PC-9 (cell line): Measurements from ENCODE around the gene TMEM200B. TPM values are rescaled to one million over a fixed set of nuclear protein-coding genes. Genes with fewer than 3 reads are reported as not detected.

ENCODE experiments used
- BruUV-seq: library from RNA; stranded (reverse); fragments of 400-500 nt; replicated peaks from 2 replicates; lab custom pipeline; 2021; lab: Mats Ljungman, UMichigan
- CTCF ChIA-PET: fragments of 300-600 bp; sonication (Branson Sonifier 250); formaldehyde crosslinking; loops from one replicate; lab custom pipeline; 2022; ENCODE audit warnings: antibody characterized with exemption; lab: Charles Lee
- POLR2A ChIA-PET: fragments of 300-600 bp; sonication (Branson Sonifier 250); formaldehyde crosslinking; loops from one replicate; lab custom pipeline; 2022; ENCODE audit warnings: antibody characterized with exemption; ENCODE audit not compliant: unreplicated experiment; lab: Charles Lee
- DNase-seq, 2 experiments: peaks; one replicate each; pipeline versions ENCODE4 v3.0.0 to v3.0.0-alpha.2; 2015 to 2022; ENCODE audit warnings: mixed read lengths in 1 of 2
- H2AFZ ChIP-seq: fragments of 200-600 bp; sonication (generic); 2 replicates; pipeline ENCODE4 v1.8.1; 2017; ENCODE audit warnings: antibody characterized with exemption
- H3F3A ChIP-seq: fragments of 200-600 bp; sonication (generic); 2 replicates; pipeline ENCODE4 v1.8.1; 2017; ENCODE audit warnings: antibody characterized with exemption, mild to moderate bottlenecking, low read depth; ENCODE audit not compliant: insufficient read depth
- H3K27ac ChIP-seq: fragments of 200-600 bp; sonication (generic); 2 replicates; pipeline ENCODE4 v1.6.1; 2016; ENCODE audit warnings: mixed run types
- H3K27me3 ChIP-seq: fragments of 200-600 bp; sonication (generic); 2 replicates; pipeline ENCODE4 v1.6.1; 2016; ENCODE audit warnings: low read depth, mixed run types; ENCODE audit not compliant: insufficient read depth
- H3K36me3 ChIP-seq: fragments of 200-600 bp; sonication (generic); 2 replicates; pipeline ENCODE4 v1.6.1; 2016; ENCODE audit warnings: low read depth, mixed run types
- H3K4me1 ChIP-seq: fragments of 200-600 bp; sonication (generic); replicated peaks from 2 replicates; pipeline ENCODE4 v1.6.1; 2016; ENCODE audit warnings: mixed run types; ENCODE audit not compliant: insufficient read depth
- H3K4me2 ChIP-seq: fragments of 200-600 bp; sonication (generic); 2 replicates; pipeline ENCODE4 v1.6.1; 2017; ENCODE audit warnings: mixed run types
- H3K4me3 ChIP-seq: fragments of 200-600 bp; sonication (generic); 2 replicates; pipeline ENCODE4 v1.6.1; 2016; ENCODE audit warnings: mixed run types
- H3K79me2 ChIP-seq: fragments of 200-600 bp; sonication (generic); 2 replicates; pipeline ENCODE4 v1.6.1; 2017; ENCODE audit warnings: low read depth, mixed run types
- H3K9me2 ChIP-seq: fragments of 200-600 bp; sonication (generic); 2 replicates; pipeline ENCODE4 v1.8.1; 2017; ENCODE audit warnings: mild to moderate bottlenecking; ENCODE audit not compliant: insufficient read depth
- H3K9me3 ChIP-seq: fragments of 200-600 bp; sonication (generic); 2 replicates; pipeline ENCODE4 v1.8.1; 2016; ENCODE audit warnings: low read depth; ENCODE audit not compliant: insufficient read depth
- H4K20me1 ChIP-seq: fragments of 200-600 bp; sonication (generic); 2 replicates; pipeline ENCODE4 v1.8.1; 2017; ENCODE audit not compliant: insufficient read depth
- EZH2 ChIP-seq: fragments of 200-600 bp; sonication (generic); IDR thresholded peaks from 2 replicates; pipeline ENCODE4 v1.8.0; 2017; ENCODE audit warnings: antibody characterized with exemption, low read depth
- intact Hi-C: fragments of 100-400 bp; cut with micrococcal nuclease; formaldehyde crosslinking; loops from one replicate; pipeline ENCODE4 v1.10.0; 2022; ENCODE audit not compliant: unreplicated experiment
- total RNA-seq: library from RNA; stranded (reverse); gene quantifications from 2 replicates; pipeline ENCODE4 v1.2.3, GENCODE V29; 2021
- TF ChIP-seq, protein P1 (sequence below): fragments of 200-600 bp; sonication (generic); conservative IDR thresholded peaks from 2 replicates; pipeline ENCODE4 v1.6.1; 2017; ENCODE audit warnings: mixed run types, antibody characterized with exemption, mild to moderate bottlenecking, moderate library complexity

Gene TMEM200B
- total RNA-seq, 1 experiment from 2014 or later = 1.1 TPM

DNA sequence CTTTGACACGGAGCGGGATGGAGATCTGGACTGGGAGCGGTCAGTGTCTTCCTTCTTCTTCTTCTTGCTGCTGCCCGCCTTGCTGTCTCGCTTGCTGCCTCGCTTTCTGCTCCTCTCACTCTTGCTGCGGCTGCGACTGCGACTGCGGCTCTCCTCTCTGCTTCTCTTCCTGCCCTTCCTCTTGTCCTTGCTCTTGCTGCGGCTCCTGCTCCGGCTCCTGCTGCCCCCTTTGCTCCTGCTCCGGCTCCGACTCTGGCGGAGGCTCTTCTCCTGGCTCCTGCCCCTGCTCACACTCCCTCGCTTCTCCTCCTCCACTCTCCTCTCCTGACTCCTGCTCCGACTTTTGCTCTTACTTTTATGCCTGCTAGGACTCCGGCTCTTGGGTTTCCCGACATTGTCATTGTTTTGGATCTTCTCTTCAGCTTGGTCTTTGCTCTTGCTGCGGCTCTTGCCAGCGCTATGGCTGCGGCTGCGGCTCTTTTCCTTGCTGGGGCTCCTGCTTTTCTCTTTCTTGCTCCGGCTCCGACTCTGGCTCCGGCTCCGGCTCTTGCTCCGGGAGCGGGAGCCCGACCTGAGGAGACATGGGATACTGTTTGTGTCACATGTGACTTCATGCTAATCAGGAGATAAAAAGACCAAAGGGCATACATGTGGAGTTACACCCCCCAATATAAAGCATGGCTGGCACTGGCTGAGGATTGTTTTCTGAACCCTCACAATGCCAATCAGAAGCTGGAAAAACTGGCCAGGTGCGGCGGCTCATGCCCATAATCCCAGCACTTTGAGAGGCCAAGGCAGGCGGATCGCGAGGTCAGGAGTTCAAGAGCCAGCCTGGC lies 25.2 kb upstream of the TMEM200B start:
- H3K36me3 ChIP-seq = peaks cover 17% of the 10 kb centered on the region
- peaks cover 8% of the 10 kb centered on the region for H3K4me1 ChIP-seq
- TF ChIP-seq, protein P1, sequence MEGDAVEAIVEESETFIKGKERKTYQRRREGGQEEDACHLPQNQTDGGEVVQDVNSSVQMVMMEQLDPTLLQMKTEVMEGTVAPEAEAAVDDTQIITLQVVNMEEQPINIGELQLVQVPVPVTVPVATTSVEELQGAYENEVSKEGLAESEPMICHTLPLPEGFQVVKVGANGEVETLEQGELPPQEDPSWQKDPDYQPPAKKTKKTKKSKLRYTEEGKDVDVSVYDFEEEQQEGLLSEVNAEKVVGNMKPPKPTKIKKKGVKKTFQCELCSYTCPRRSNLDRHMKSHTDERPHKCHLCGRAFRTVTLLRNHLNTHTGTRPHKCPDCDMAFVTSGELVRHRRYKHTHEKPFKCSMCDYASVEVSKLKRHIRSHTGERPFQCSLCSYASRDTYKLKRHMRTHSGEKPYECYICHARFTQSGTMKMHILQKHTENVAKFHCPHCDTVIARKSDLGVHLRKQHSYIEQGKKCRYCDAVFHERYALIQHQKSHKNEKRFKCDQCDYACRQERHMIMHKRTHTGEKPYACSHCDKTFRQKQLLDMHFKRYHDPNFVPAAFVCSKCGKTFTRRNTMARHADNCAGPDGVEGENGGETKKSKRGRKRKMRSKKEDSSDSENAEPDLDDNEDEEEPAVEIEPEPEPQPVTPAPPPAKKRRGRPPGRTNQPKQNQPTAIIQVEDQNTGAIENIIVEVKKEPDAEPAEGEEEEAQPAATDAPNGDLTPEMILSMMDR = no peak
- TF ChIP-seq EZH2 = no peak
- H3F3A ChIP-seq = peaks cover 16% of the 10 kb centered on the region
- no peaks in the 10 kb centered on the region for H3K9me2 ChIP-seq
- TSS peak; percentile 95 for BruUV-seq
- H3K4me3 ChIP-seq = no peak overlapping the region
- H3K27ac ChIP-seq = no peak overlapping the region
- H2AFZ ChIP-seq = no peak overlapping the region
- 0 out of 2 replicates have a peak, but pooled peaks cover 3% of the 10 kb centered on the region for H4K20me1 ChIP-seq
- intact Hi-C loops = loop anchor here (10.0 kb wide), 1 partner anchor 264 kb away; no protein-coding TSS in a partner anchor
- CTCF ChIA-PET = no interaction called here
- POLR2A ChIA-PET = no interaction called here
- H3K4me2 ChIP-seq = no peak overlapping the region
- no peak for DNase-seq
- H3K9me3 ChIP-seq = no peaks in the 10 kb centered on the region
- H3K79me2 ChIP-seq = no peaks in the 10 kb centered on the region
- no peaks in the 10 kb centered on the region for H3K27me3 ChIP-seq

DNA sequence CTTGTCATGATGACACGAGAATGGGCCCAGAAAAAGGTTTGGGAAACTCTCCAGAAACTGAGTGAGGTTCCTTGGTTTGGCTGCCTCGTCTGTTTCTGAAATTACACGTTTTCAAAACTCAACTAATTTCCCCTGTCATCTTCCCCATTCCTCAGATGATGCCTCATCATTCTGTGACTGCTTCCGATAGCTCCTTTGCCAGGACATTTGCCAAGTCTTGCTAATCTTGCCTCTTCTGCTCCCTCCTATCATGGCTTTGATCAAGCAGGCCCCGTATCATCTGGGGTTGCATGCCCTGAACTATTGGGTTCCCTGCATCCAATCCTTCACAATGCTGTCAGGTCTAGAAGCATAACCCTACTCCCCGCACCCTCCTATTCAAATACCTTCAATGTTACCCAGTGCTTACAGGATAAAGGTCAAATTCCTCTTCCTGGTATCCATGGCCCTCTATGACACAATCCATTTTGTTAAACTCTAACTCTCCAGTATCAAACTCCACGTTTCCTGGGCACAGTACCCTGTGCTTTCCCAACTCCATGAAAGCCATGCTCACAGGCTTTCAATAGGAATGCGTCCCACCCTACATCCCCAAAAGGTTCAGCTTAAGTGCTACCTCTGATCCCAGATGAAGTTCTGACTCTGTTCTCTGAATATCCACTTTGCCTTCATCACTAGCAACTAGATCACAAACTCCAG lies 22.2 kb upstream of the TMEM200B start:
- peak overlapping the region; percentile 23; the same call in 1 of the 2 replicates for H3K4me2 ChIP-seq
- intact Hi-C loops = loop anchor here (1.0 to 10.0 kb wide), 2 partner anchors 35 to 261 kb away; partner anchors contain the start of gene SRSF4
- no peak overlapping the region for H2AFZ ChIP-seq
- no peaks in the 10 kb centered on the region for H3K9me2 ChIP-seq
- BruUV-seq = no TSS peak
- ChIA-PET CTCF (interaction anchor here (0.6 kb wide), 1 partner anchor 42 kb away, joined by 5 read pairs; no protein-coding TSS in a partner anchor), POLR2A (interaction anchor here (0.6 to 0.7 kb wide), 2 partner anchors 36 to 636 kb away, joined by 4 to 5 read pairs; no protein-coding TSS in a partner anchor)
- peaks cover 3% of the 10 kb centered on the region; the same call in 1 of the 2 replicates for H3K36me3 ChIP-seq
- no peaks in the 10 kb centered on the region for H3K27me3 ChIP-seq
- H3K79me2 ChIP-seq = no peaks in the 10 kb centered on the region
- no peak overlapping the region for H3K4me3 ChIP-seq
- H3K4me1 ChIP-seq = peaks cover 8% of the 10 kb centered on the region
- peak; percentile 45 to 65 for DNase-seq
- peak overlapping the region; percentile 61 for H3K27ac ChIP-seq
- H3F3A ChIP-seq = peaks cover 23% of the 10 kb centered on the region
- no peaks in the 10 kb centered on the region for H4K20me1 ChIP-seq
- H3K9me3 ChIP-seq = no peaks in the 10 kb centered on the region
- TF ChIP-seq, protein P1 = no peak
- no peak for TF ChIP-seq EZH2

DNA sequence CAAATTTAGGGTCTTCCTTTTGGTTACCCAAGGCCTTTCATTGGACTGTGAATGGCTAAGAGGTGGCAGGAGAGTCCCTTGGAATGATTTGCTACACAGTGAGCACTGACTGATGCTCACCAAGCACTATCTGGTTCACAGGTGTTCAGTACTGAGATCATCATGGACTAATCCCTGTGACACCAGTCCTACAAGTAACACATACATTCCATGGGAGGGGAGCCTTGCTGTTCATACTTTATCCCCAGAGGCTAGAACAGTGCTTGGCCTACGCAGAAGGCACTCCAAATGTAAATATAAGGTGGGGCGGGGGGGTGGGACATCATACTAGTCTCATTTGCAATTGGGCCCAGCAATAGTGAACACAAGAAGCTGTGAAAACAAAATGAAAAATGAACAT lies 20.5 kb upstream of the TMEM200B start:
- Histone ChIP-seq H3K79me2 (no peaks in the 10 kb centered on the region), H3K36me3 (no peaks in the 10 kb centered on the region; the same call in 1 of the 2 replicates), H3K27ac (no peak overlapping the region), H4K20me1 (no peaks in the 10 kb centered on the region), H3K9me2 (no peaks in the 10 kb centered on the region), H3F3A (peaks cover 23% of the 10 kb centered on the region), H3K27me3 (no peaks in the 10 kb centered on the region), H3K4me1 (peaks cover 8% of the 10 kb centered on the region), H3K9me3 (no peaks in the 10 kb centered on the region), H3K4me2 (no peak overlapping the region), H2AFZ (no peak overlapping the region), H3K4me3 (no peak overlapping the region)
- intact Hi-C loops = loop anchor here (10.0 kb wide), 1 partner anchor 259 kb away; no protein-coding TSS in a partner anchor
- POLR2A ChIA-PET = no interaction called here
- TF ChIP-seq, protein P1 = no peak
- TF ChIP-seq EZH2 = no peak
- BruUV-seq = no TSS peak
- CTCF ChIA-PET = interaction anchor here (0.7 kb wide), 1 partner anchor 10 kb away, joined by 3 read pairs; no protein-coding TSS in a partner anchor
- no peak for DNase-seq
